HG03108 (cell line): ENCODE data around the gene NPPC.
"Not testable (repeated sequence)": the region's sequence is repeated elsewhere in the genome, so short reads cannot be mapped to it uniquely, and the experiment has no call there.

Source experiments
- ATAC-seq: cut with Tn5 transposase; IDR thresholded peaks from one replicate; pipeline ENCODE4 v1.9.1; 2021; ENCODE audit warnings: moderate library complexity; ENCODE audit not compliant: unreplicated experiment

The NPPC gene

GRCh38 chr2:231922311-231923009 is 3.7 kb downstream of the NPPC start:
- no peak for ATAC-seq

DNA sequence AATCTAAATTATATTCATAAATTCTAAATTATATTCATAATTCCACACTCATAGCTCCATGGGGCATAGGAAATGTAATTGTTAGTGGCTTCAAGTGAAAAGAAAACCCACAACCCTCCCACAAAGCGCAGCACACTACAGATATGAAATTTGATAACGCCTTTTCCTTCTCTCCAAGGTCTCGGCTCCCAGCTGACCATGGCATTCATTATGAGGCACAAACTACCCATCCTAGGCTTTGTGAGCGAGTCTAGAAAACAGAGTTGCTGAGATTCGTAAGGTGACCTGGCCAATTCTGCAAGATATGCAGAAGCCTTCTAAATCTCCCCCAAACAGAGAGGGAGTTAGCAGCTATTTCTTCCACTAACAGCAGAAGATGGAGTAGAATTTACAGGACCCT is 5.4 kb downstream of the NPPC start:
- ATAC-seq = no peak

DNA sequence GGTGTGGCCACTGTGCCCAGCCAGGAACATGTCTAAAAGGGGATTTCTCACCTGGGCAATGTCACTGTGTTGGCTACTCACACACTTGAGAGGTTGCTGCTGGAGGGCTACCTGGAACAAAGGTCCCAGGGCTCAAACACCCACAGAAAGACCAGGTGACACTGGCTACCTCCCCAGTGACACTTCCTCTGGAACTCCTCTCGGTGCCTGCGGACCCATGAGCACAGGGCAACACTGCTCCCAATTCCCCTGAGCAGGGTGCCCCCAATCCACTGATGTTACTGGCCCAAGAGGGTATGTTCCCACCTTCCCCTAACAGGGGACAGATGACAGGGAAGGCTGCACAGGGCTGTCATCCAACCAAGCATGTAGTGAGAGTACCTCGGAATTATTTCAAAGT is 5.8 kb downstream of the NPPC start:
- no peak for ATAC-seq

DNA sequence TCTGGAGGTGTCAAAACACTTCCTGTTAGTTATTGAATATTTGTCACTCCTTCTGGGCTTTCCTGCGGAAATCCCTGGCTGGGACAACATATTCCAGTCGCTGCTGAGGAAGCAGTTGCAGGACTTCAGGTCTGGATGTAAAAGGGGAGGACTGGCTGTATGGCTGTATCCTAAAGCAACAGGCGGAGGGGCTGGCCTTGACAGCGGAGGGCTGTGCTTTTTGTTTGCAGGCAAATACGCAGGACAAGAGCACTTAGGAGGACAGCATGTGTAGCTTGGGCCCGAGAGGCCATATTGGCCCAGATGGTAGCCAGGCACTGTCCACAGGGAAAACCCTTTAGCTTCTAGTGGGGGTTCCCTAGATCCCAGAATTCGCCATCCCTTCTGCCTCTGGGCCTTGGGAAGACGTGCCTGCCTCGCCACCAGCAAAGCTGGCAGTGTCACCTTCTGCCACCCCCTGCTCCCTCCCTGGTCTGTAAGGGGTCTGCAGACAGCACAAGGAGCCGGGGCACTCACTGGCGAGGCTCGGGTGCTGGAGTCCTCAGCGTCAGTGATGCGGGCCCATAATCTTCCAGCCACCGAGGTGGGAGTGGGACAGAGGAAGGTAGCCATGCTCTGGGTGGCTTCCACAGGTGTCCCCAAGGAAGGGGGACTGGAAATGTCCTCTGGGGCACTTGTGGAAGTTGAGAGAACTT is 6.7 kb downstream of the NPPC start:
- no peak for ATAC-seq

- no peak for ATAC-seq
Observed at GRCh38 chr2:231918501-231919330, 7.5 kb downstream of the NPPC start.

GRCh38 chr2:231917280-231918066 is 8.7 kb downstream of the NPPC start:
- ATAC-seq = no peak

DNA sequence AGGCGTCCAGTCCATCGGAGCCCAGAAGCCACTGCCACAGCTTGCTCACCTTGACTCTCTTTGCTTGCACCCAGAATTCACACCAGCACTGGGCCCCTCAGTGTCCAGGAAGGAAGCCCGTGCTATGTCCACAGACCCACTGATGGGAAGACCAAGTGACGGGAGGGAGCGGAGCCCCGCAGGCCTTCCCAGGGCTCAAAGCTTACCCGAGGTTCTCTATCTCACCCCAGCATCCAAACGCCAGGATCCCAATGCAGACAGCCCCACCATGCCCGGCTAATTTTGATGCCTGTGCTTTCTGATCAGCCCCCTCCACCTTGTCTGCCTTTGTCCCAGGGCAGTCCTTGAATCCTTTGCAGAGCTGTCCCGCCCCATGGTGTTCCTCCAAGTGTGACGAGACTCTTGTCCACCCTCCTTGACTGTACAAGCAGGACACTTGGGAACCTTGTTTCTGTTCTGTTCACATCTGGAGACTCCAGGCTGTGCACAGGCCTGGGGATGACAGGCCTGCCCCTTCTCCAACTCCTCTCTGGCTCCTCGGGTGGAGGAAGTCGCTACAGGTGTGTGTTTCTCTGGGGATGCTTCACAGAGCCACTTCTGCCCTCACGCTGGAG is 12.0 kb downstream of the NPPC start:
- no peak for ATAC-seq

DNA sequence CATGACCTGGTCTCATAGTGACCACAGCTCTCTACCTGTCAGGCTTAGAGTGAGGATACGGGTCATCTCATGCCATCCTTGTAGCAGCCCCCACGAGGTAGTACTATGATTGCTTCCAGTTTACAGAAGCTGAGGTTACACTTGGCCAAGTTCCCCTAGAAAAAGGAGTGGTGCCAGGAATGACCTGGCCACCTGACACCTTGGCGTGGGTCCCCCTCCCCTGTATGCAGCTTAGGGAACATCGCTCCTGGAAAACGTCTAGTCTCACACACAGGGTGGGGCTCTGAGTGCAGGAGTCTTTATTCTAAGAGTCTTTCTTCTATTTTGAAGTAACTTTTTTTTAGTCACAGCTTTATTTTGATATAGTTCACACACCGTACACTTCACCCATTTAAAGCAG is 14.8 kb downstream of the NPPC start:
- ATAC-seq = no peak

DNA sequence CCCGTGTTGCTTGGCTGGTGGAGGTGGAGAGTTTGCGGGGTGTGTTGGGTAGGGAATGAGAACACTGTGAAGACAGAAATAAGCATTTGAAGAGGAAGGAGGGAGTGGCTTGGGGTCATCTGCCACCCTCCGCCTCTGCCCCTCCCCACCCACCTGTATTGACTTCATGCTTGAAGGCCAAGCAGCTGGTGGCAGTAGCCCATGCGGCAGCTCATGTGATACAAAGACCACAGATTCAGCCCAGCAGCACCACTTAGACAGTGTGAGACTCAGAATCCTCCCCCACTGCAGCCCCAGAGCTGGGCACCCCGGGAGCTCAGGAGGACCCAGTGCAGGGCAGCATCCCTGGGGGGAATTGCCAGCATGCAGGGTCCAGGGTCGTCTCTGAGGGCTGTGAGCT is 15.4 kb downstream of the NPPC start:
- no peak for ATAC-seq

GRCh38 chr2:231910161-231910560 is 16.0 kb downstream of the NPPC start:
- ATAC-seq = not testable (repeated sequence)

GRCh38 chr2:231909631-231910030 is 16.6 kb downstream of the NPPC start:
- no peak for ATAC-seq

GRCh38 chr2:231908584-231908983 is 17.6 kb downstream of the NPPC start:
- no peak for ATAC-seq

- no peak for ATAC-seq
Observed at GRCh38 chr2:231907765-231908164, 18.4 kb downstream of the NPPC start.

GRCh38 chr2:231905026-231905425 is 21.2 kb downstream of the NPPC start:
- ATAC-seq = no peak

- no peak for ATAC-seq
Observed at GRCh38 chr2:231904161-231904611, 22.0 kb downstream of the NPPC start.

- no peak for ATAC-seq
Observed at GRCh38 chr2:231902598-231902997, 23.6 kb downstream of the NPPC start.

DNA sequence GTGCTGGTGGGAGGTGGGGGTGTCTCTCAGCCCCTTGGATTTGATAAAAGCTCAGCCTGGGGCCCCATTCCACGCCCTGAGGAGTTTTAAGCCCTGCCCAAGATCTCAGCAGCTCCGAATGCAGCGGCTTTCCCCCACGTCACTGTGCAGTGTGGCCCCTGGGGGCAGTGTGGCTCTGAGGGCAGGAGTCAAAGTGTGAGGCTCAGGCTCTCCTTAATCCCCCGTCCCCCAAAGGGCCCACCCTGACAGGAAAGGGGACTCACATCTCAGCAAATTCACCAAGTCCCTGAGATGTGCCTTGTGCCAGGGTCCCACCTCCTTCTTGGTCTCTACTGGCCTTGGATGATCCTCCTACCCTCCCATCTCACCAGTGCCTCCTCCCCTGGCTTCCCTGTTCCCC is 25.2 kb downstream of the NPPC start:
- ATAC-seq = no peak

DNA sequence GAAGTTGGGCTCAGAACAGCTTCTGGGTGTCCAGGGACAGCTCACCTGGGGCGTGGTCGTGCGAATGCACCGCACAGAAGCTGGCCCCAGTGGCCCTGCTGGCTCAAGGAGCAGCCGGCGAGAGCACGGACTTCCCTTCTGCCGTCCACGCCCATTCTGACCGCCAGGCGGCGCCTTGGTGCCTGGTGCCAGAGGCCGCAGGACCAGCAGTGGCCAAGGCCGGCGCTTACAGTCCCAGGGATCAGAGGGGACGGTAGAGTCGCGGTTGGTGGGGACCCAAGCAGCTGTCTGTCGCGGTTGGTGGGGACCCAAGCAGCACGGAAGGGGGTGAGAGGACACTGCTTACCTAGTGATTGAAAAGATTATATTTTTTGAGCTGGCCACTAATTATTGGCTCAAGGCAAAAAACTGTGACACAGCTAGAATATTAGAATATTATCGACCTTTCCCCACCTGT is 25.7 kb downstream of the NPPC start:
- no peak for ATAC-seq

GRCh38 chr2:231894566-231895380 is 31.4 kb downstream of the NPPC start:
- ATAC-seq = no peak

- ATAC-seq = no peak
Observed at GRCh38 chr2:231891514-231891905, 34.7 kb downstream of the NPPC start.
